NCI-H82 treated with DMSO at 0.1 percent for 48 hours (cell line): Measurements from ENCODE around the gene TBX2.
"Not testable (repeated sequence)": the region's sequence is repeated elsewhere in the genome, so short reads cannot be mapped to it uniquely, and the experiment has no call there.

Source experiments
- DNase-seq: peaks from one replicate; lab custom pipeline; 2025; ENCODE audit not compliant: unreplicated experiment; lab: John Stamatoyannopoulos, UW

The TBX2 gene

DNA sequence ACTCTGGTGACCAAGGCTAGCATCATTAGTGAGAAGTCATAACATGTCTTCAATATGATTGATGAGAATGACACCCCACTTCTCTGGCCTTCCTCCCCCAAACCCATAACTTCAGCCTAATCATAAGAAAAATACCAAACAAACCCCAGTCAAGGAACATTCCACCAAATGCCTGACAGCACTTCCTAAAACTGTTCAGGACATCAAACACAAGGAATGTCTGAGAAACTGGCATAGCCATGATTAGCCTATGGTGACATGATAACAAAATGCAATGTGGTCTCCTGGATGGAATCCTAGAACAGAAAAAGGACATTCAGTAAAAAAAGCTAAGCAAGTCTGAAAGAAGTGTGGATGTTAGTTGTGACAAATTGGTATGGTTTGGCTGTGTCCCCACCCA is 27.9 kb downstream of the TBX2 start:
- DNase-seq: no peak

DNA sequence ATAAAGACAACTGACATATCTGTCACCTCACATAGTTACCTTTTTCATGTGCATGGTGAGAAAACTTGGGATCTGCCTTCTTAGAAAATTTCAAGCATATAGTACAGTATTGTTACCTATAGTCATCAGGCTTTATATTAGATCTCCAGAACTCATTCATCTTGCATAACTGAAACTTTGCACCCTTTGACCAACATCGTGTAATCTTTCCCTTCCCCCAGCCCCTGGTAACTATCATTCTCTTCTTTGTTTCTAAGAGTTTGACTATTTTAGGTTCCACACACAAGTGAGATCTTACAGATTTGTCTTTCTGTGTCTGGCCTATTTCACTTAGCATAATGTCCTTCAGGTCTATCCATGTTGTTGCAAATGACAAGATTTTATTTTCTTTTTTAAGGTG is 29.6 kb downstream of the TBX2 start:
- DNase-seq: no peak

DNA sequence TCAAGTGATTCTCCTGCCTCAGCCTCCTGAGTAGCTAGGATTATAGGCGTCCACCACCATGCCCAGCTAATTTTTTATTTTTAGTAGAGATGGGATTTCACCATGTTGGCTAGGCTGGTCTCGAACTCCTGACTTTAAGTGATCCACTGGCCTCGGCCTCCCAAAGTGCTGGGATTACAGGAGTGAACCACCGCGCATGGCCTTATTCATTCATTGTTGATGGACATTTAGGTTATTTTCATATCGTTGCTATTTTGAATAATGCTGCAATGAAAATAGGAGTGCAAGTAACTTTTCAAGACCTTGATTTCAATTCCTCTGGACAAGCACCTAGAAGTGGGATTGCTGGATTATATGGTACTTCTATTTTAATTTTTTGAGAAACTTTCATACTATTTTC is 30.2 kb downstream of the TBX2 start:
- DNase-seq: not testable (repeated sequence)

DNA sequence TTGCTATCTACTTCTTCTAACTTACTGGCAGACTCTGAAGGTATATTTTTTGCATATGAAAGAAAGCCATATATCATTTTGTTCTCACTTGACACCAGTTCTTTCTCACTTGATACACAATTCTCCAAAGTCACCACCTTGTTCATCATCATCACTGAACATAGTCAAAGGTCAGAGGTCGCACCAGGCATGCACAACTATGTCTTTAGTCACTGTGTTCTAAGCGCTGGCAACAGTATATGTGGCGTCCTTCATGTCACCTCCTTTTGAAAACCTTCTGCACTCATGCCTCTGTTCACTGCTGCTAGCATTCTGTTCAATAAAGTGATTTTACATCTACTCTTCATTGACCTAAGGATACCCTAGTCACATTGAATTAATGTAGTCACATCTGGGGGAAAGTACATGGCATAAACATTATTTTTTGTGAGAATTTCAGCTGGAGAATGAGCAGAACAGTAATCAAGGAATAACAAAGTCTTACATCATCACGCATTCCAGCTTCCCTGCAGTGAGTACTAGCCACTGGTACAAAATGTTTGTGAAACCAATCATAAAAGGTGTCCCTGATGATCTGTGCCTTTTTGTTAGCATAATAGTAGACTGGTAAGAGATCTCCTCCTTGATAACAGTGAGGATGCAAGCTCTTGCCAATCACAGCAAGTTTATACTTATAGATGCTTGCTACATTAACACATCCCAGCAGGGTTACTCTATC is 32.1 kb downstream of the TBX2 start:
- no peak for DNase-seq

DNA sequence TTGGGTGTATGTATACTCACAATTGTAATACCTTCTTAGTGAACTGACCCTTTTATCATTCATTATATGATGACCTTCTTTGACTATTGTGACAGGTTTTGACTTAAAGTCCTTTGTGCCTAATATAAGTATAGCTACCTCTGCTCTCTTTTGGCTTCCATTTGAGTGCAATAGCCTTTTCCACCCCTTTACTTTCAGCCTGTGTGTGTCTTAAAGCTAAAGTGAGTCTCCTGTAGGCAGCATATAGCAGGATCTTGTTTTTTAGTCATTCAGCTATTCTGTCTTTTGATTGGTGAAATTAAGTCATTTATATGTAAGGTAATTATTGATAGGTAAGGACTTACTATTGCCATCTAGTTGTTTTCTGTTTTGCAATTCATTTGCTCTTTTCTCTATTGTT is 36.6 kb downstream of the TBX2 start:
- DNase-seq: no peak

DNA sequence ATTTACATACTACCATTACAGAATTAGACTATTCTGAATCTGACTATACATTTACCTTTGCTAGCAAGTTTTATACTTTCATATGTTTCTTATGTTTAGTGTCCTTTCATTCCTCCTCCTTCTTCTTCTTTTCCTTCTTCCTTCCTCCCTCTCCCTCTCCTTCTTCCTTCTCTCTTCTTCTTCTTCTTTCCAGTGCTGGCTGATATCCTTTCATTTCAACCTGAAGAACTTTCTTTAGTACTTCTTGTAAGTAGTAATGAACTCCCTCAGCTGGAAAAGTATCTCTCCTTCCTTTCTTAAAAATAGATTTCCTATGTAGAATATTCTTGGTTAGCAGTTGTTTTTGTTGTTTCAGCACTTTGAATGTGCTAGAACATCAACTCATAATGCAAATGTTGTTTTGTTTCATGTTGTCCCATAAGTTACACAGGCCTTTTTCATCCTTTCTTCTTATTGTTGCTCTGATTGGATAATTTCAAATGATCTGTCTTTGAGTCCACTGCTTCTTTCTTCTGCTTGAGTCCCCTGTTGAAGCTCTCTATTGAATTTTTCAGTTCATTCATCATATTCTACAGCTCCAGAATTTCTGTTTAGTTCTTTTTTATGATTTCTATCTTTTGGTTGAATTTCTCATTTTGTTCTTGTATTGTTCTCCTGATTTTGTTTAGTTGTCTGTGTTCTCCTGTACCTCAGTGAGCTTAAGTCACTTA is 37.5 kb downstream of the TBX2 start:
- no peak for DNase-seq

DNA sequence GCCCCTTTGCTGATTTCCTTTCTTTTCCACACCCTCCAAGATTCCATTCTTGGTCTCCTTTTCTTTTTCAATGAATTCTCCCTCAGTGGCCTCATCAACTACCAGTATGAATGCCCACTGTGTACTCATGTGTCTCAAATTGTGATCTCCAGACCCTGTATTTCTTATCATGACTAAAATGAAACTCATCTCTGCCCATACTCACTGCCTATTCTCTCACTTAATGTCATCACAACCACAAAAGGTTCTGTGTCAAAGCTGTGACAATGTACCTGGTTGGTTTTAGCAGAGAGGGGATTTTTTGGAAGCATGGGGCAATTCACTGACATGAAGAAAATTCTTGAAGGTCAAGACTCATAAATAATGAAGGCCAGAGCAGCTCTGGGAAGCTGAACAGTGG is 41.1 kb downstream of the TBX2 start:
- DNase-seq: no peak

DNA sequence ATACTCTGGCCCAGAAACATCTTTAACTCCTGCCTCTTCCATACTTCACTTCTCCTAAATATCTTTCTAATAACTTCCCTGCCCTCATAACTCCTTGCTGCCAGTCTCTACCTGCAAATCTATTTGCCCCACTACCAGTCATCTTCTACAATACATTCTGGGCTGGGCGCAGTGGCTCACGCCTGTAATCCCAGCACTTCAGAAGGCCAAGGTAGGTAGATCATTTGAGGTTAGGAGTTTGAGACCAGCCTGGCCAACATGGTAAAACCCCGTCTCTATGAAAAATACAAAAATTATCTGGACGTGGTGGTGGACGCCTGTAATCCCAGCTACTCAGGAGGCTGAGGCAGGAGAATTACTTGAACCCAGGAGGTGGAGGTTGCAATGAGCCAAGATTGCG is 41.9 kb downstream of the TBX2 start:
- not testable (repeated sequence) for DNase-seq

DNA sequence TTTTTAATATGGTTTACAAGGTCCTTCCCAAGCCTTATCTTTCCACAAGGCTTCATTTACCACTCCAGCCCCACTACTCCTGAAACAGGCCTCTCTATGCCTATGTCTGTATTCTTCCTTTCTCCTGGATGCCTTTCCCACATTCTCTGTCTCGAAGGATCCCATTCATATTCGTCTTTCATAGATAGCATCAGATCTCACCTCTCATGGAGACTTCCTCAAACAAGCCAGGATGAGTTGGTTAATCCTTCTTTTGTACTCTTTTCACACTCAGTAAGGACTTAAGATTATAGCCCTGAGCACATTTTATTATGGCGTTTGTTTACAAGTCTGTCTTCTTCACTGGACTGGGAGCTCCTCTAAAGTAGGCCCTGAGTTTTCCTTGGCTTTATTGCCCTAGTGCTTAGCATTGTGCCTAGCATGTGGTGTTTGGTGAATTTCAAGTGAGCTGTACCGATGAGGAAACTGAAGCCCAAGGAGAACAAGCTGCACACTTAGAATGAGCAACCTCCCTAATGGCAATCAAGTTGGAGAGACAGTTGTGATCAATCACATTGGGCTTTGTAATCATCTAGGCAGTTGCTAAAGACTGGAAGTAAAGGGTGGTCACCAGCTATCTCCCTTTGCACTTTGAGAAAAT is 42.6 kb downstream of the TBX2 start:
- DNase-seq: no peak

DNA sequence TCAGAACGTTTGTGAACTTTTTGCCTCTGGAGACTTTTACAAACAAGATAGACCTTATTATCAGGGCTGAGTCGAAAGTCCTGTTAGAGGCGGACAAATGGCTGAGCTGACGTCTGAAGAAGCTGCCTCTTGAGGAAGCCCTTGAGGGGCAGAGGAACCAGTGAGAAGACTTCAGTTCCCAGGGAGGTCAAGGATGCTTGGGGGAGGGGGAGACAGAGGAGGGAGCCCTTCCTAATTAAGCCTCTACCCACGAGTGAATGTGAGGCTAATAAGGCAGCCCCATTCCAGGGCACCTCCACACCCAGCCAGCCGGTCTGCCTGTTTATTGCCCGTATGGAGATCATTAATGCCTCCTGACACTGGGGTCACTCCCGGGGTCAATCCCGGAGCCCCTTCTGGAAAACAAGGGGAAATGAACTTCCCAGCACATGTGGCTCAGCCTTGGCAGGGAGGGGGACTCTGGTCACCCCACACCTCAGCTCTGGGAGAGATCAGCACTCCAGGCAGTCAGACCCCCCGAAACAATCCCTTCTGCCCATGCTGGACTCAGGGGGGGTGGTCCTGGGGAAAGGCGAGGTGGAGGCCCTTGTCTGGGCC is 43.3 kb downstream of the TBX2 start:
- no peak for DNase-seq

DNA sequence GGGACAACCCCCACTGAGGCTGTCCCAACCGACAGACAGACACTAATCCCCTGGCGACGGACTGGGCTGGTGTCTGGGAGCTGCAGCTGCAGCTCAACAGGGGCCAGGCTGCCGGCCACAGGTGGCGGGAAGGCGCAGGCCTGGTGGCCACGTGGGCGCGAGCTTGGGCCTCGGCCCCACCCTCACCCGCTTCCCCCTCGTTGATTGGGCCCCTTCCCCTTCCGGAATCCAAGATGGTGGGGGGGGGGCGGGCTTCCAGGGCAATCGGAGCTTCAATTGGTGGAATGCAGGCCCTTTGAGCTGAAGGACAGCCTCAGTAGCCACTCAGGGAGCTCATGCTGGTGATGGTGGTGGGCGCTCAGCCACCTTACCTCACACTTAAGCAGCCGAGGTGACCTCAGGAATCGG is 43.8 kb downstream of the TBX2 start:
- DNase-seq: no peak

DNA sequence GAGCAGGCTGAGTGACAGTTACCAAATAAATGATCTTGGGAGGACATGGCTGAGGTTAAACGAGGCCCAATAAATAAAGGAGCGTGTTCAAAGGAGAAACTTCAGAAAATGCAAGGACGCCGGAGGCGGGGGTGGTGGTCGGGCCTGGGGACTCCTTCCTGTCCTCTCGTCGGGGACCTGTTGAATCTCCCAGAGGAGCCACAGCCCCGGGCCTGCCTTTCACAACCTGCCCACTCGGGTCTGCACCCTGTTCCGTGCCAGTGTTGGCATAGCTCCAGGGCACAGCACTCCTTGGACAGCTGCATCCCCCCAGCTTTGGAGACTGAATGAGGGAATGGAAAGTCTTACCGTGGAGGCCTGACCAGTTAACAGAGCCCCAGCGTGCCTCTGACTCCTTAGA is 44.4 kb downstream of the TBX2 start:
- DNase-seq: no peak

DNA sequence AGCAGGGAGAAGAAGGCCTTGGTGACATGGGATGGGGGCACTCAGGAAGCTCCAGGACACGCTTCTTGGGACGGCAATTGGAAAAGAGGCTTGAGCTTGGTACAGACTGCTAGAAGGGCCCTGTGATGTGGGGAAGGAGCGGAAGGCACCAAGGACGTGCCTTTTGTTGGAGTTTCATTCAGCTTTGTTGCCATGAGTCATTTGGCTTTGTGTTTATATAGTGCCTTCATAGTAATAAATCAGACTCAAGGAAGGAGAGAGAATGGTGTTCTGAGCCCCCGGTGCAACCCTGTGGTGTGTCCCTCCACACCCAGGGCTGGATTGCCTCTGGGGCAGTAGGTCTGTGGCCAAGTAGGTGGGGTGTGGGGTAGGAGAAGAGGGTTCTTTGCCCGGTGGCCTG is 45.2 kb downstream of the TBX2 start:
- DNase-seq: no peak

DNA sequence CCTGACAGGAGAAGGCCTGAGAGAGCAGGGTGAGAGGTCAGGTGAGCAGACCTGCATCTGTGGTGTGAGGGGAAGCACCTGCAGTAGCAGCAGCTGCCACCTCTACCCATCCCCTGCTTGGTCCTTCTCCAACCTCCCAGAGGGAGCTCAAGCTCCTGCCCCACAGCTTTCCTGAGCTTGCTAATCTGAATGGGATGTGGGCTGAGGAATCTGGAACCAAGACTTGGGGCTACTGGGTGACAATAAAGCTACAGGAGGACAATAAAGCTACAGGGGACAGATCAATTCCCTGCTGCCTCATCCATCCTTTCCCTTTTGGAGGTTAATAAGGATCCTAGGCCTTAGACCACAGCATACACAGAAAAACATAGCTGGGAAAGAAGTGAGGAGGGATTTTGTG is 47.7 kb downstream of the TBX2 start:
- DNase-seq: no peak

DNA sequence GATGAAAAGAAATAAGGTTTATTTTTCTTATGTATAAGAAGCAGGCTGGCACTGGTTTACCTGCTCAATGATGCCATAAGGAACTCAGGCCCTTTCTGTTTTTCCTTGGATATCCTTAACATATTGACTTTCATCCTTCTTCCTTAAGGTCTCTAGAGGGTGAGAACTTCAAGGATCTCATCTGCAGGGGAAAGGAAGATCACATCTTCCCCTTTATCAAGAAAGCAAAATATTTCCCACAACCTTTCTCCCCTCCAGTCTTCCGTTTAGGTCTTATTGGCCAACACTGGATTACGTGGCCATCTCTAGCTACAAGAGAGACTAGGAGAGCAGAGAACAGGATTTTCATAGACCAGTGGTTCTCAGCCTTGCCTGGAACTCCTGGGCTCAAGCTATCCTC is 48.4 kb downstream of the TBX2 start:
- DNase-seq: no peak

DNA sequence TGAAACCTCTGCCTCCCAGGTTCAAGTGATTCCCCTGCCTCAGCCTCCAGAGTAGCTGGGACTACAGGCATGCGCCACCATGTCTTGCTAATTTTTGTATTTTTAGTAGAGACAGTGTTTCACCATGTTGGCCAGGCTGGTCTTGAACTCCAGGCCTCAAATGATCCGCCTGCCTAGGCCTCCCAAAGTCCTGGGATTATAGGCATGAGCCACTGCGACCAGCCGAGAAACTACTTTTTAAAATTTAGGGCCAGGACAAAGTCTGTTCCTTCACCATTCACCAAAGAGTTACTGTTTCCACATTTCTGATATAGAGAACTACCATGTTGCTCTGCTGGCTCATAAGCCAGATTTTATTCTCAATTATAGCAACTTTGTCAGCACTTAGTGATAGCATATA is 49.5 kb downstream of the TBX2 start:
- DNase-seq: not testable (repeated sequence)

DNA sequence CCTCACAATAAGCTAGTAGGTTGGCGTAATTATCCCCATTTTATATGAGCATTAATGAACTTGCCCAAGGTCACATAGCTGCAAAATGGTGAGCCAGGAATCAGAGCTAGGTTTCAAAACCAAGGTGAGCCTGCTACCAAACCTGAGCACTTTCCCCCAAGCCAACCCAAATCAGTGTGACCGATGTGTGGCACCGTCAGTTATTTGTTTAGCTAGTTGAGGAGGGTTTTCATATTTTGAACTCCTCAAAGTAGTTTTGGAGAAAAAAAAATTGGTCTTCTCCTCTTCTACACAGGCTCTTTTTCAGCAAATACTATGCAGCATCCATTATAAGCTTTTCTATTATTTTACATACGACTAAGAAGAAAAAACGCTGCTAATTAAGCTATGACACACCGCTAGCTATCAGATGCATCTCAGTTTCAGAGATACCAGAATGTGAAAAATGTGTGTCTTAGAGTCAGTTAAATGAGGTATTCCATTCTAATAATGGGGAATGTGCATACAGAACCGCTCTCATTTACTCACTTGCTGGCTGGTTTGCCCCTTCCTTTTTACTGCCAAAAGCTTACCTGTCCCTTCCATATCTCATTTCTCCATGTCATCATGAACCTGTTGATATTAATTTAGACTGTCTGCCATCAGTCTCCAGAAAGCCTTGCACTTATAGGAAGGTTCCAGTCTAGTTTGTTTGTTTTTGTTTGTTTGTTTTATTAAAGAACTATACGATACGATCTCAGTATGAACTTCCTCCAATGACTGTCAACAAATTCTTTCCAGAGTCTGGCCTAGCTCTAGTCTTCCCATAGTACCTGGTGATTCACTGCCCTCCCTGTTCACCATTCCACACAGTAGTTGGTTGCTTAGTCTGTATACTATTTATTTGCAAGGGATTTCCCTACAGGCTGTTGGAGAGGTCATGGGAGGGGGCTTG is 50.3 kb downstream of the TBX2 start:
- DNase-seq: no peak

DNA sequence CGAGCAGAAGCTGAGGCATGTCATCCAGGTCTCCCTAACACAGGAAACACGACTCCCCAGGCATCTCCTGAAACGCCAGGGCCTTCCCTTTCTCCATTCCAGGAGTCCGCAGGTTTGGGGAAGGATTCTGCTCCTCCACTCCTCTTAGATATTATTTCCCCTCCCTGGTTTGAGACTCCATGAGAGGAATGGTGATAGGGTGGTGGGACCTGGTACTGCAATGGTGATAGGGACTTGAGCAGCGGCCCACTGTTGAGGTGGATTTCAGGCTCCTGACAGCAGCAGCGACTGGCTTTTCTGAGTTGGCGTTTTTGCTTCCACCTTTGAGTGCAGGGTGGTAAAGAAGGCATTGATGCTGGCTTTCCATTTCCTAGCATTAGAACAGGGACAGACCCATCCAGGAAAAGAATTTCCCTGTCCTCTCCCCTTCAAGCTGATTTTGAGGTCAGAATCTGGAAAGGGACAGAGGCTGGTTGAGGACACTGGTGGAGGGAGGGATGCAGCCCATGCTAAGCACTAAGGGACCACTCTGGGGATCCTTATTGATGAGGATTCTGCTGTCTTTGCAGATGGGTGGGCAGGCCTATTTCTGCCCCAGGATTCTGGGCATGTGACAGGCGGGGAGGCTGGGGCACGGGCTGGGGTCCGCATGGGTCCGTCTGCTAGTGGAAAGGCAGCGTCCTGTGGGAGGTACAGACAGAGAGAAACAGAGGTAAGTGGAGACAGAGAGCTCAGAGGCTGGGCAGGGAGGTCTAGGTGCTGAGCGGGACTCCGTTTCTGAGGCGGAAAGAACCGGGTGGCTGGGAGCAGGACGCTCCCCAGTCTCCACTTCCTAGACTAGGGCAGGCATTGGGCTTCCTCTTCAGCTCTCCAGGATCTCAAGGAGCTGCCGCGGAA is 51.2 kb downstream of the TBX2 start:
- DNase-seq: no peak

DNA sequence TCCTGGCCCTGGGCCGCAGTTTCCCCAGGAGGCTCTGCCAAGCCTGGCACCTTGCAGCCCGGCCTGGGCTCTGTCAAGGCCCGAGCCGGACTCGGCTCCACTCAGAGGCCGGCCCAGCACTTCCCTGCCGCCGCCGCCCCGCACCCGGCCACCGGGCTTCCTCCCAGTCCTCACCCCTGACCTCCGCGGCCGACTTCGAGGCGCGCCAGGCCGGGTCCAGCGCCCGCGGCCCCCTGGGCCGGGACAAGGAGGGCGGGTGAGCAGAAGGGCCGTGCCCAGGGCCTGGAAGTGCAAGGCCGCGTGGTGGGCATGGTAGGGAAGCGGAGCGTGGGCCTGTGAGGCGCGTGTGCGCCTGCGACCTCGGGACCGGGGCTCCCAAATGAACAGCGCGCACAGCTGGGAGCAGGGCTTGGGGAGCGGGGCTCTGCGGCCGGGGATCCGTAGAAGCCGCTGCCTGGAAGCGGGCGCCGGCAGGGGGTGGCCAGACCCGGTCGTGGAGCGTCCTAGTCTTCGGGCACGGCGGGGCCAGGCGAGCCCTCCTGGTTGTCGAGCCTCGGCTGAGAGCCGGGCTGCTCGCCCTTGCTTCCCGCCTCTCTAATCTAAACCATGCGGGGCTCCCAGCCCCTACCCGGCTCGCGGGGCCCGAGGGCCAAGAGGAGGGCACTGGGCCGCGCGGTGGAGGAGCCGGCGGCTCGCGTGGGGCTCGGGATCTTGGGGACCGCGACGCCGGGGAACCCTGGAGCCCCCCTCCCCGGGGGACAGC is 52.1 kb downstream of the TBX2 start:
- DNase-seq: no peak
